Karpas-422 (cell line): ENCODE results near the gene KLHL13. TPM values are rescaled to one million over a fixed set of nuclear protein-coding genes. Genes with fewer than 3 reads are reported as not detected.
A peak's percentile ranks its signal among the peaks of the same experiment; 100 is the strongest.
"Not testable (repeated sequence)": the region's sequence is repeated elsewhere in the genome, so short reads cannot be mapped to it uniquely, and the experiment has no call there.

Source experiments
- DNase-seq: peaks from one replicate; pipeline ENCODE4 v3.0.0-alpha.2; 2015
- H2AFZ ChIP-seq: fragments of 200-600 bp; sonication (generic); 2 replicates; pipeline ENCODE4 v1.6.1; 2014; ENCODE audit warnings: antibody characterized with exemption, low read length, mixed read lengths
- H3K27ac ChIP-seq: fragments of 200-600 bp; sonication (generic); 2 replicates; pipeline ENCODE4 v1.5.1; 2014; ENCODE audit warnings: mild to moderate bottlenecking, low read length, moderate library complexity
- H3K27me3 ChIP-seq: fragments of 200-600 bp; sonication (generic); 2 replicates; pipeline ENCODE4 v1.6.1; 2014; ENCODE audit warnings: low read length, mixed read lengths
- H3K36me3 ChIP-seq: fragments of 200-600 bp; sonication (generic); 2 replicates; pipeline ENCODE4 v1.6.1; 2014; ENCODE audit warnings: low read length, mixed read lengths; ENCODE audit not compliant: insufficient read depth
- H3K4me1 ChIP-seq: fragments of 200-600 bp; sonication (generic); 2 replicates; pipeline ENCODE4 v1.6.1; 2014; ENCODE audit warnings: mild to moderate bottlenecking, low read length, mixed read lengths
- H3K4me2 ChIP-seq: fragments of 200-600 bp; sonication (generic); 2 replicates; pipeline ENCODE4 v1.6.1; 2014; ENCODE audit warnings: low read length, low read depth, mild to moderate bottlenecking; ENCODE audit not compliant: poor library complexity, severe bottlenecking
- H3K4me3 ChIP-seq: fragments of 200-600 bp; sonication (generic); 2 replicates; pipeline ENCODE4 v1.5.1; 2014; ENCODE audit warnings: mild to moderate bottlenecking, antibody characterized with exemption, low read length, mixed read lengths
- H3K79me2 ChIP-seq: fragments of 200-600 bp; sonication (generic); 2 replicates; pipeline ENCODE4 v1.6.1; 2014; ENCODE audit warnings: mild to moderate bottlenecking, low read length, mixed read lengths
- H3K9ac ChIP-seq: fragments of 200-600 bp; sonication (generic); 2 replicates; pipeline ENCODE4 v1.6.0; 2014; ENCODE audit warnings: low read length
- H3K9me2 ChIP-seq: fragments of 200-600 bp; sonication (generic), shearing (Covaris generic); replicated peaks from 2 replicates; pipeline ENCODE4 v1.6.0; 2014; ENCODE audit warnings: mild to moderate bottlenecking, low read length, moderate library complexity; ENCODE audit not compliant: insufficient read depth
- H3K9me3 ChIP-seq: fragments of 300-700, 200-600 bp; sonication (generic); 2 replicates; pipeline ENCODE4 v1.6.1; 2014; ENCODE audit warnings: low read length, mixed read lengths
- H4K20me1 ChIP-seq: fragments of 200-600 bp; sonication (generic); 2 replicates; pipeline ENCODE4 v1.6.1; 2014; ENCODE audit warnings: mild to moderate bottlenecking, antibody characterized with exemption, low read length, low read depth; ENCODE audit not compliant: insufficient read depth
- total RNA-seq: library from RNA; depleted of rRNA; stranded (reverse); fragments of >200 nt; shearing (Covaris generic); gene quantifications from 2 replicates; pipeline ENCODE4 v1.2.3, GENCODE V29; 2014; ENCODE audit warnings: low replicate concordance

The KLHL13 gene
- total RNA-seq, 1 experiment from 2014 or later, result 1.4 TPM

GRCh38 chrX:118025226-118025625, 91.4 kb downstream of the KLHL13 start:
- Histone ChIP-seq H2AFZ (no peak overlapping the region), H3K27me3 (no peaks in the 10 kb centered on the region; the same call in 1 of the 2 replicates), H3K27ac (no peak overlapping the region), H3K4me3 (no peak overlapping the region), H3K79me2 (no peaks in the 10 kb centered on the region), H3K4me1 (peaks cover under 1% of the 10 kb centered on the region), H4K20me1 (no peaks in the 10 kb centered on the region), H3K4me2 (no peak overlapping the region), H3K9me2 (no peaks in the 10 kb centered on the region), H3K9me3 (no peaks in the 10 kb centered on the region), H3K9ac (no peak overlapping the region), H3K36me3 (no peaks in the 10 kb centered on the region)
- no peak for DNase-seq

GRCh38 chrX:118024482-118024881, 92.1 kb downstream of the KLHL13 start:
- Histone ChIP-seq H3K27me3 (no peaks in the 10 kb centered on the region; the same call in 1 of the 2 replicates), H2AFZ (no peak overlapping the region), H3K27ac (no peak overlapping the region), H3K9me3 (no peaks in the 10 kb centered on the region), H4K20me1 (no peaks in the 10 kb centered on the region), H3K79me2 (no peaks in the 10 kb centered on the region), H3K9ac (no peak overlapping the region), H3K4me1 (no peaks in the 10 kb centered on the region), H3K36me3 (no peaks in the 10 kb centered on the region), H3K9me2 (no peaks in the 10 kb centered on the region), H3K4me2 (no peak overlapping the region), H3K4me3 (no peak overlapping the region)
- no peak for DNase-seq

DNA sequence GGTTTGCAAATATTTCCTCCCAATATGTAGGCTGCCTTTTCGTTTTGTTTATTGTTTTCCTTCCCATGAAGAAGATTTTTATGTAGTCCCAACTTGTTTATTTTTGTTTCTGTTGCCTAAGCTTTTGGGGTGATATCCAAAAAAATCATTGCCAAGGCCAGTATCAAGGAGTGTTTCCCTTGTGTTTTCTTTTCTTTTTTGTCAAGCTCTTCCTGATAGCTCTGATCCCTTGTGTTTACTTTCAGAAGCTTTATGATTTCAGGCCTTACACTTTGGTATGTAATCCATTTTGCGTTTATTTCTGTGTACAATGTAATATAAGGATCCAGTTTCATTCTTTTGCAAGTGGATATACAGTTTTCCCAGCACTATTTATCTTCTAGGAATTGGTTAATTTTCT, 93.9 kb downstream of the KLHL13 start:
- Histone ChIP-seq H3K4me1 (no peaks in the 10 kb centered on the region), H3K9ac (no peak overlapping the region), H3K9me3 (no peaks in the 10 kb centered on the region), H3K4me3 (no peak overlapping the region), H2AFZ (no peak overlapping the region), H3K4me2 (no peak overlapping the region), H4K20me1 (no peaks in the 10 kb centered on the region), H3K9me2 (no peaks in the 10 kb centered on the region), H3K27ac (no peak overlapping the region), H3K79me2 (no peaks in the 10 kb centered on the region), H3K36me3 (no peaks in the 10 kb centered on the region), H3K27me3 (no peaks in the 10 kb centered on the region; the same call in 1 of the 2 replicates)
- no peak for DNase-seq

- H4K20me1 ChIP-seq, result no peaks in the 10 kb centered on the region
- H3K9me2 ChIP-seq, result no peaks in the 10 kb centered on the region
- H3K27ac ChIP-seq, result no peak overlapping the region
- no peak overlapping the region for H3K4me3 ChIP-seq
- H3K9me3 ChIP-seq, result no peaks in the 10 kb centered on the region
- no peak overlapping the region for H3K9ac ChIP-seq
- no peak overlapping the region for H2AFZ ChIP-seq
- no peaks in the 10 kb centered on the region for H3K27me3 ChIP-seq
- no peak overlapping the region for H3K4me2 ChIP-seq
- no peak for DNase-seq
- H3K36me3 ChIP-seq, result no peaks in the 10 kb centered on the region
- H3K79me2 ChIP-seq, result no peaks in the 10 kb centered on the region
- peaks cover 4% of the 10 kb centered on the region for H3K4me1 ChIP-seq
Measured at GRCh38 chrX:118016422-118016821, 100.2 kb downstream of the KLHL13 start.

DNA sequence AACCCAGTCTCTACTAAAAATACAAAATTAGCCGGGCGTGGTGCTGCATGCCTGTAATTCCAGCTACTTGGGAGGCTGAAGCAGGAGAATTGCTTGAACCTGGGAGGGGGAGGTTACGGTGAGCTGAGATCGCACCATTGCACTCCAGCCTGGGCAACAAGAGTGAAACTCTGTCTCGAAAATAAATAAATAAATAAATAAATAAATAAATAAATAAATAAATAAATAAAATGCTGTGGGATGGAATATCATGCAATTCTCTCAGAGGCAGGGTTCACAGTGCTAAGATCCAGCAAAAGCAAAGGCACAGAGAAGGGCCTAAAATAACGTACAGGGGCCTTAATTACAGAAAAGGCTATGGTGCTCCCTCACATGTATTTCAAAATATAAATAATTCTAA, 114.2 kb downstream of the KLHL13 start:
- H3K4me2 ChIP-seq, H3K4me3 ChIP-seq, H3K9ac ChIP-seq, H3K27me3 ChIP-seq, DNase-seq, H4K20me1 ChIP-seq, H3K4me1 ChIP-seq, H3K27ac ChIP-seq, H3K9me3 ChIP-seq, H3K36me3 ChIP-seq, H3K79me2 ChIP-seq, H3K9me2 ChIP-seq, H2AFZ ChIP-seq: not testable (repeated sequence)

DNA sequence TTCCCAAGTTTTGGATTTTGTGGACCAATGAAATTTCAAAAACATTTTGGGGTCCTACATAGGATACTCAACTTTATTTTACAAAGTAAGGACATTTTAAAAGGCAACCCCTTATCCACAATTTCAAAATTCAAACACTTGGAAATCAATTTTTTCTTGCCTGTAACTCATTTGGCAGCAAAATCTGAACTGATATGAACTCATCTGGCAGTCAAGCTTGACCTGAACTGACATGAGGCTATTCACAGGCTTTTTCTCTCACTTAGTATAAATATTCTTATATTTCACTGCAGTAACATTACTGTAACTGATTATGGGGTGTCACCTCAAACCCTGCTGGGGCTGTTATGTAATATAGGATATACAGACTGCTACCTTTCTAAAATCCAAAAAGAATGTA, 116.1 kb downstream of the KLHL13 start:
- no peak overlapping the region for H3K4me3 ChIP-seq
- no peak overlapping the region for H3K9ac ChIP-seq
- DNase-seq, result no peak
- H4K20me1 ChIP-seq, result no peaks in the 10 kb centered on the region
- H2AFZ ChIP-seq, result no peak overlapping the region
- no peak overlapping the region for H3K27ac ChIP-seq
- no peaks in the 10 kb centered on the region for H3K27me3 ChIP-seq
- no peaks in the 10 kb centered on the region for H3K9me2 ChIP-seq
- no peaks in the 10 kb centered on the region for H3K9me3 ChIP-seq
- H3K4me1 ChIP-seq, result peaks cover 4% of the 10 kb centered on the region; the same call in 1 of the 2 replicates
- no peaks in the 10 kb centered on the region for H3K79me2 ChIP-seq
- no peak overlapping the region for H3K4me2 ChIP-seq
- H3K36me3 ChIP-seq, result no peaks in the 10 kb centered on the region

DNA sequence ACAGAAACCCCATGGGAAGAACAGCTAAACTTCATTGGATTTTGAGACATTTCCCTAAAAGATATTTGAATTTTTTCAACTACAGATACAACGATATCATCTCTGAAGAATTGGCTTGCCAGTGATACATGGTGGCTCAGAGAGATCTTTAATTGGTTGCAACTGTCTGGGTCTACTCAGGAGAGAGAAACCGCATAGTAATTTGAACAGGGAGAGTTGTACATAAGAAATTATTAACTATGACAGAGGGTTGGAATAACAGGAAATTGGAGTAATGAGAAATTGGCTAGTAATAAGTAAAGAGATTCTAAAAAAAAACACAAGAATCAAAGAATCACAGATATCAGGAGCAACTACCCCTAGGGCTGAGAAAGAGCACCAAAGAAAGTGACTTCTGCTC, 118.4 kb downstream of the KLHL13 start:
- H3K36me3 ChIP-seq, result no peaks in the 10 kb centered on the region
- no peak overlapping the region for H3K4me3 ChIP-seq

GRCh38 chrX:117996918-117997480, 119.6 kb downstream of the KLHL13 start:
- Histone ChIP-seq H3K4me2 (no peak overlapping the region), H3K9me2 (no peaks in the 10 kb centered on the region), H2AFZ (no peak overlapping the region), H3K27me3 (no peaks in the 10 kb centered on the region), H3K4me3 (no peak overlapping the region), H3K36me3 (no peaks in the 10 kb centered on the region), H3K9me3 (no peaks in the 10 kb centered on the region), H4K20me1 (no peaks in the 10 kb centered on the region), H3K27ac (no peak overlapping the region), H3K4me1 (peaks cover 4% of the 10 kb centered on the region; the same call in 1 of the 2 replicates), H3K9ac (no peak overlapping the region), H3K79me2 (no peaks in the 10 kb centered on the region)
- peak; percentile 54 for DNase-seq

More for the DNA sequence above, 118.4 kb downstream of the KLHL13 start:
- Histone ChIP-seq H3K9ac (no peak overlapping the region), H3K4me1 (peaks cover 4% of the 10 kb centered on the region; the same call in 1 of the 2 replicates), H3K9me3 (no peaks in the 10 kb centered on the region), H3K27me3 (no peaks in the 10 kb centered on the region), H3K79me2 (no peaks in the 10 kb centered on the region), H3K4me2 (no peak overlapping the region), H3K9me2 (no peaks in the 10 kb centered on the region), H2AFZ (no peak overlapping the region), H3K27ac (no peak overlapping the region), H4K20me1 (no peaks in the 10 kb centered on the region)
- no peak for DNase-seq
